Measurements from ENCODE around the gene SLC10A7. TPM values are rescaled to one million over a fixed set of nuclear protein-coding genes. Genes with fewer than 3 reads are reported as not detected.

The SLC10A7 gene
- total RNA-seq, 1 donor from 2014 or later, result 6.1 TPM

- no peak for DNase-seq (ENCODE audit: low read depth)
- Histone ChIP-seq H3K36me3 (ENCODE audit: control insufficient read depth, insufficient read depth, low read length) (no peaks in the 10 kb centered on the region), H3K27me3 (ENCODE audit: control insufficient read depth, insufficient read depth, low read length) (no peaks in the 10 kb centered on the region), H3K4me3 (ENCODE audit: low read depth, low read length) (peak overlapping the region; percentile 99)
- no peak for TF ChIP-seq CTCF (IDR thresholded peaks at IDR 0.05; ENCODE audit: insufficient read depth, low read length, poor library complexity, severe bottlenecking)
Observed at GRCh38 chr4:146520896-146521540, 722 bp downstream of the SLC10A7 start.

DNA sequence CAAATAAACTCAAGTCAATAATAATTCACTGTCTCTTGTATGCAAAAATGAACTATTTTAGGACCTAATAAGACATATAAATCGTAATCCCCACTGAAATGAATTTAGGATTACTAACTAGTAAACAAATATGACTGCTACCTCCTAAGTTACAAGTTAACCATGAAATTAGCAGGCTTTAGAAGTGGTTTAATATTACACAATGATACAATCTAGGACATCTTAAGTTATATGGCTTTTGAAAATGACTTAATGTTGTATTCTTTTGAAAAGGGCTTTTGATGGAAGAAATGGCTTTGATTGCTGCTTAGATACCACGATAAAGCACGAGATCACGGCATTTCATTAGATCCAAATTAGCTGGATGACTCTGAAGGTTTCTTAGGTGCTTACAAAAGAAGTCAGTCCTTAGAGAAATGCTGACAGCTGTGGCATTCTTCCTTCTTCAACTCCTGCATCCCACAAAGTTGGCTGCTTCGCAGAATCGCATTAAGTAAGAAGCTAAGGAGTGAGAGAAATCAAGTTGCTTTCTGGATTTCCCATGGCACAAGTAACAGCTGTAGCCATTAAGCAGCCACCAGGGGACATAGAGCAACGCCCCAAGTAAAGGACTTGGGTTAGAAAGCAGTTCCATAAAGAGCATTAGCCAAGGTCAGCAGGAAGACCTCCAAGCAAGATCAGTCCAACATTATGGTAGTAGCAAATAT lies 6.9 kb downstream of the SLC10A7 start:
- Histone ChIP-seq H3K4me3 (ENCODE audit: low read depth, low read length) (no peak overlapping the region), H3K27me3 (ENCODE audit: control insufficient read depth, insufficient read depth, low read length) (no peaks in the 10 kb centered on the region), H3K36me3 (ENCODE audit: control insufficient read depth, insufficient read depth, low read length) (no peaks in the 10 kb centered on the region)
- no peak for TF ChIP-seq CTCF (IDR thresholded peaks at IDR 0.05; ENCODE audit: insufficient read depth, low read length, poor library complexity, severe bottlenecking)
- DNase-seq (ENCODE audit: low read depth), result no peak

DNA sequence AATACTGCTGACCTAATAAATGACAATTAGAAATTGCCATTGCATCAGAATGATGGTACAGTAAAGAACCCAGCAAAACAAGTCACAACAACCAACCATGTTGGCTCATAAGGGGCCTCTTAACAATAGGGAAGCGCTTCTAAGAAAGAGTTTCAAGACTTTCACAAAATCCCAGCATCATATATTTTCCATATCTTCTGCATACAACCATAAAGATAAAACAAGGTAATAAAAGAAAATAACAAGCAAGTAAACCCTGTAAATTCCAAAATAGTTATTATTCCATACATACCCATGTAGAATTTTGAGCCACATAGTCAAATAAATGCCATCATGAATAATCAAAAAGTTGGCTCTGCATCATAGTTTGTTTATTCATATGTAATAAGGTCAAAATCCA lies 8.2 kb downstream of the SLC10A7 start:
- TF ChIP-seq CTCF (IDR thresholded peaks at IDR 0.05; ENCODE audit: insufficient read depth, low read length, poor library complexity, severe bottlenecking), result no peak
- H3K4me3 ChIP-seq (ENCODE audit: low read depth, low read length), result no peak overlapping the region
- no peak for DNase-seq (ENCODE audit: low read depth)
- H3K27me3 ChIP-seq (ENCODE audit: control insufficient read depth, insufficient read depth, low read length), result no peaks in the 10 kb centered on the region
- H3K36me3 ChIP-seq (ENCODE audit: control insufficient read depth, insufficient read depth, low read length), result no peaks in the 10 kb centered on the region

GRCh38 chr4:146511381-146511780 lies 10.4 kb downstream of the SLC10A7 start:
- no peak for TF ChIP-seq CTCF (IDR thresholded peaks at IDR 0.05; ENCODE audit: insufficient read depth, low read length, poor library complexity, severe bottlenecking)
- H3K36me3 ChIP-seq (ENCODE audit: control insufficient read depth, insufficient read depth, low read length), result no peaks in the 10 kb centered on the region

GRCh38 chr4:146510942-146511341 lies 10.8 kb downstream of the SLC10A7 start:
- H3K4me3 ChIP-seq (ENCODE audit: low read depth, low read length), result no peak overlapping the region
- DNase-seq (ENCODE audit: low read depth), result no peak
- TF ChIP-seq CTCF (IDR thresholded peaks at IDR 0.05; ENCODE audit: insufficient read depth, low read length, poor library complexity, severe bottlenecking), result no peak
- no peaks in the 10 kb centered on the region for H3K36me3 ChIP-seq (ENCODE audit: control insufficient read depth, insufficient read depth, low read length)
- H3K27me3 ChIP-seq (ENCODE audit: control insufficient read depth, insufficient read depth, low read length), result no peaks in the 10 kb centered on the region

More at GRCh38 chr4:146511381-146511780, 10.4 kb downstream of the SLC10A7 start:
- H3K27me3 ChIP-seq (ENCODE audit: control insufficient read depth, insufficient read depth, low read length), result no peaks in the 10 kb centered on the region
- DNase-seq (ENCODE audit: low read depth), result no peak
- H3K4me3 ChIP-seq (ENCODE audit: low read depth, low read length), result no peak overlapping the region

Measured in kidney epithelial cell (primary cell).